Measurements from ENCODE around the gene LIM2. TPM values are rescaled to one million over a fixed set of nuclear protein-coding genes. Genes with fewer than 3 reads are reported as not detected.

The LIM2 gene
- total and polyA plus RNA-seq, 9 of the 15 experiments (the other 6 are each of a cell fraction or from before 2014, with no cell fraction given) = 0.07 to 0.45 (median 0.18) TPM; not detected in 4

DNA sequence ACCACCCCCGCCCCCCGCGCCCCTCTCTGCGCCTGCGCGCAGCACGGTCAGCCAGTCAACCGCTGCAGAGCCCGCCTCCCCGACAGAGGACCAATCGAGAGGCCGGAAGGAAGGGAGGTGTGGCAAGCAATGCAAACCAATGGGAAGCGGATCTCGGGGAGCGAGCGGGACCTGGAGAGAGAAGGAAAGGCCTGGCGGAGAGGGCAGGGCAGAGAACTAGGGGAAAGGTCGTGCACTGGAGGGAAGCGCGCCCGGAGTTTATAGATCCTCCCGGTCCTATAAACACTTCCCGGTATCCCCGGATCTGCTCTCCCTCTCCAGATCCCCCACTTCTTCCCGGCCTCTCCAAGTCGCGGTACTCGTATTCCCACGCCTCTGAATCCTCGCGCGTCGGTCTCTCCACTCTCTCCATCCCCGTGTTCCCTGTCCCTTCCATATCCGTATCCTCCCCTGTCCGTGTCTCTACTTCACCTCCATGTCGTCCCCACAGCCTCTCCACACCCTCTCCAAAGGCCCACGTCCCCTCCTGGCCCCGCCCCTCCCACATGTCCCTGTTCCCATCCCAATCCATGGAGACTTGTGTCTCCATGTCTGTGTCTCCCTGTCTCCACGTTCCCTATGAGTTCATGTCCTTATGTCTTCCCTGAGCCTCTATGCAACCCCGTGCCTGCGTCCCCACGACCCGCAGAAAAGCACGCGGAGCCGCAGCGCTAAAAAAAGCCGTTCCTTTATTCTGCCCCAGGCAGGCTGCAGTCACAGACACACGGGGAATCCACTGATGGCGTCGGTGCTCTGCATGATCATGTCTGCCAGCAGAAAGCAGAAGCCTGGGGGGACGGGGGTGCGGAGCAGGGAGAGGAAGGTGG, 21.2 kb downstream of the LIM2 start (continued):
- TF ChIP-seq HDAC1 (IDR thresholded peaks at IDR 0.05) = peak in 1 of 2 experiments; percentile 89; a peak in 2 of 4 replicates
- no peak for TF ChIP-seq TEAD2 (tag; IDR thresholded peaks at IDR 0.05)
- no peak for TF ChIP-seq DIDO1 (tag; IDR thresholded peaks at IDR 0.05; ENCODE audit: low read depth)
- TF ChIP-seq ZNF217 (CRISPR knock-in tag; IDR thresholded peaks at IDR 0.05) = no peak
- peak; percentile 76 for TF ChIP-seq ARHGAP35 (IDR thresholded peaks at IDR 0.05; ENCODE audit: partially characterized antibody)
- TF ChIP-seq TFE3 (CRISPR knock-in tag; IDR thresholded peaks at IDR 0.05) = no peak
- no peak for TF ChIP-seq SMARCB1 (IDR thresholded peaks at IDR 0.05; ENCODE audit: insufficient read length, low read depth)
- TF ChIP-seq PCBP2 (IDR thresholded peaks at IDR 0.05; ENCODE audit: low read depth, low read length, poor library complexity, severe bottlenecking) = no peak
- TF ChIP-seq DLX4 (CRISPR knock-in tag; IDR thresholded peaks at IDR 0.05) = no peak
- no peak for TF ChIP-seq PCBP1 (IDR thresholded peaks at IDR 0.05; ENCODE audit: low read depth, low read length, poor library complexity, severe bottlenecking)
- TF ChIP-seq TCF7L2 (IDR thresholded peaks at IDR 0.05; ENCODE audit: low read depth, low read length) = 0 out of 2 replicates have a peak, but pooled peaks have one; percentile 6
- TF ChIP-seq C11orf30 (IDR thresholded peaks at IDR 0.05; ENCODE audit: low read depth) = no peak
- TF ChIP-seq, protein P1, sequence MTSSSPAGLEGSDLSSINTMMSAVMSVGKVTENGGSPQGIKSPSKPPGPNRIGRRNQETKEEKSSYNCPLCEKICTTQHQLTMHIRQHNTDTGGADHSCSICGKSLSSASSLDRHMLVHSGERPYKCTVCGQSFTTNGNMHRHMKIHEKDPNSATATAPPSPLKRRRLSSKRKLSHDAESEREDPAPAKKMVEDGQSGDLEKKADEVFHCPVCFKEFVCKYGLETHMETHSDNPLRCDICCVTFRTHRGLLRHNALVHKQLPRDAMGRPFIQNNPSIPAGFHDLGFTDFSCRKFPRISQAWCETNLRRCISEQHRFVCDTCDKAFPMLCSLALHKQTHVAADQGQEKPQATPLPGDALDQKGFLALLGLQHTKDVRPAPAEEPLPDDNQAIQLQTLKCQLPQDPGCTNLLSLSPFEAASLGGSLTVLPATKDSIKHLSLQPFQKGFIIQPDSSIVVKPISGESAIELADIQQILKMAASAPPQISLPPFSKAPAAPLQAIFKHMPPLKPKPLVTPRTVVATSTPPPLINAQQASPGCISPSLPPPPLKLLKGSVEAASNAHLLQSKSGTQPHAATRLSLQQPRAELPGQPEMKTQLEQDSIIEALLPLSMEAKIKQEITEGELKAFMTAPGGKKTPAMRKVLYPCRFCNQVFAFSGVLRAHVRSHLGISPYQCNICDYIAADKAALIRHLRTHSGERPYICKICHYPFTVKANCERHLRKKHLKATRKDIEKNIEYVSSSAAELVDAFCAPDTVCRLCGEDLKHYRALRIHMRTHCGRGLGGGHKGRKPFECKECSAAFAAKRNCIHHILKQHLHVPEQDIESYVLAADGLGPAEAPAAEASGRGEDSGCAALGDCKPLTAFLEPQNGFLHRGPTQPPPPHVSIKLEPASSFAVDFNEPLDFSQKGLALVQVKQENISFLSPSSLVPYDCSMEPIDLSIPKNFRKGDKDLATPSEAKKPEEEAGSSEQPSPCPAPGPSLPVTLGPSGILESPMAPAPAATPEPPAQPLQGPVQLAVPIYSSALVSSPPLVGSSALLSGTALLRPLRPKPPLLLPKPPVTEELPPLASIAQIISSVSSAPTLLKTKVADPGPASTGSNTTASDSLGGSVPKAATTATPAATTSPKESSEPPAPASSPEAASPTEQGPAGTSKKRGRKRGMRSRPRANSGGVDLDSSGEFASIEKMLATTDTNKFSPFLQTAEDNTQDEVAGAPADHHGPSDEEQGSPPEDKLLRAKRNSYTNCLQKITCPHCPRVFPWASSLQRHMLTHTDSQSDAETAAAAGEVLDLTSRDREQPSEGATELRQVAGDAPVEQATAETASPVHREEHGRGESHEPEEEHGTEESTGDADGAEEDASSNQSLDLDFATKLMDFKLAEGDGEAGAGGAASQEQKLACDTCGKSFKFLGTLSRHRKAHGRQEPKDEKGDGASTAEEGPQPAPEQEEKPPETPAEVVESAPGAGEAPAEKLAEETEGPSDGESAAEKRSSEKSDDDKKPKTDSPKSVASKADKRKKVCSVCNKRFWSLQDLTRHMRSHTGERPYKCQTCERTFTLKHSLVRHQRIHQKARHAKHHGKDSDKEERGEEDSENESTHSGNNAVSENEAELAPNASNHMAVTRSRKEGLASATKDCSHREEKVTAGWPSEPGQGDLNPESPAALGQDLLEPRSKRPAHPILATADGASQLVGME (CRISPR knock-in tag; IDR thresholded peaks at IDR 0.05) = no peak
- TF ChIP-seq FOXK2 (conservative IDR thresholded peaks at IDR 0.05 in 1 of 2, IDR thresholded peaks at IDR 0.05 in 1 of 2; ENCODE audit: low read depth in 2 of 2) = 0 out of 4 replicates have a peak, but pooled peaks of 1 of the 2 experiments have one; percentile 30
- TF ChIP-seq GATAD2B (IDR thresholded peaks at IDR 0.05; ENCODE audit: borderline replicate concordance) = no peak
- no peak for TF ChIP-seq CAMTA2 (CRISPR knock-in tag; conservative IDR thresholded peaks at IDR 0.05)
- no peak for TF ChIP-seq IRF2 (CRISPR knock-in tag; IDR thresholded peaks at IDR 0.05)
- TF ChIP-seq NUFIP1 (IDR thresholded peaks at IDR 0.05; ENCODE audit: partially characterized antibody) = no peak
